ENCODE results near the gene CEBPE.

The CEBPE gene

GRCh38 chr14:23149745-23150144 is 30.7 kb upstream of the CEBPE start:
- no peak for ATAC-seq
- TF ChIP-seq PPARA (CRISPR knock-in tag; IDR thresholded peaks at IDR 0.05; ENCODE audit: borderline replicate concordance) (no peak), BACH2 (CRISPR knock-in tag; IDR thresholded peaks at IDR 0.05; ENCODE audit: borderline replicate concordance) (no peak), ZC3H10 (CRISPR knock-in tag; IDR thresholded peaks at IDR 0.05) (no peak), ZNF8 (CRISPR knock-in tag; IDR thresholded peaks at IDR 0.05) (no peak)

GRCh38 chr14:23148591-23149249 is 29.7 kb upstream of the CEBPE start:
- ATAC-seq = no peak
- no peak for TF ChIP-seq OSR1 (CRISPR knock-in tag; IDR thresholded peaks at IDR 0.05)
- TF ChIP-seq ARNTL (CRISPR knock-in tag; IDR thresholded peaks at IDR 0.05; ENCODE audit: borderline replicate concordance, low read depth) = no peak
- no peak for TF ChIP-seq ZC3H10 (CRISPR knock-in tag; IDR thresholded peaks at IDR 0.05)
- TF ChIP-seq CREB5 (CRISPR knock-in tag; IDR thresholded peaks at IDR 0.05; ENCODE audit: low read depth) = no peak
- no peak for TF ChIP-seq PPARA (CRISPR knock-in tag; IDR thresholded peaks at IDR 0.05; ENCODE audit: borderline replicate concordance)
- TF ChIP-seq ZNF565 (CRISPR knock-in tag; conservative IDR thresholded peaks at IDR 0.05; ENCODE audit: low read depth) = no peak
- TF ChIP-seq ZFP30 (CRISPR knock-in tag; IDR thresholded peaks at IDR 0.05) = no peak
- no peak for TF ChIP-seq ZFP3 (CRISPR knock-in tag; IDR thresholded peaks at IDR 0.05)
- TF ChIP-seq SNAI2 (CRISPR knock-in tag; IDR thresholded peaks at IDR 0.05) = no peak
- TF ChIP-seq ISL1 (CRISPR knock-in tag; IDR thresholded peaks at IDR 0.05) = no peak
- TF ChIP-seq PATZ1 (CRISPR knock-in tag; IDR thresholded peaks at IDR 0.05; ENCODE audit: borderline replicate concordance) = no peak
- no peak for TF ChIP-seq RARB (CRISPR knock-in tag; IDR thresholded peaks at IDR 0.05)

- TF ChIP-seq POU6F1 (CRISPR knock-in tag; IDR thresholded peaks at IDR 0.05; ENCODE audit: borderline replicate concordance, low read depth) = no peak
- no peak for TF ChIP-seq GLIS3 (CRISPR knock-in tag; IDR thresholded peaks at IDR 0.05)
- TF ChIP-seq OSR1 (CRISPR knock-in tag; IDR thresholded peaks at IDR 0.05) = no peak
- TF ChIP-seq PATZ1 (CRISPR knock-in tag; IDR thresholded peaks at IDR 0.05; ENCODE audit: borderline replicate concordance) = no peak
- TF ChIP-seq ZC3H10 (CRISPR knock-in tag; IDR thresholded peaks at IDR 0.05) = no peak
- no peak for TF ChIP-seq ZFP30 (CRISPR knock-in tag; IDR thresholded peaks at IDR 0.05)
- no peak for TF ChIP-seq CSDC2 (CRISPR knock-in tag; IDR thresholded peaks at IDR 0.05)
- TF ChIP-seq ZFP3 (CRISPR knock-in tag; IDR thresholded peaks at IDR 0.05) = no peak
- TF ChIP-seq ARNTL (CRISPR knock-in tag; IDR thresholded peaks at IDR 0.05; ENCODE audit: borderline replicate concordance, low read depth) = no peak
- no peak for TF ChIP-seq ESRRG (CRISPR knock-in tag; IDR thresholded peaks at IDR 0.05)
- no peak for TF ChIP-seq PPARA (CRISPR knock-in tag; IDR thresholded peaks at IDR 0.05; ENCODE audit: borderline replicate concordance)
- TF ChIP-seq CREB5 (CRISPR knock-in tag; IDR thresholded peaks at IDR 0.05; ENCODE audit: low read depth) = no peak
- no peak for TF ChIP-seq SNAI2 (CRISPR knock-in tag; IDR thresholded peaks at IDR 0.05)
- TF ChIP-seq TCF4 (CRISPR knock-in tag; IDR thresholded peaks at IDR 0.05; ENCODE audit: borderline replicate concordance) = no peak
- no peak for TF ChIP-seq ISL1 (CRISPR knock-in tag; IDR thresholded peaks at IDR 0.05)
- no peak for TF ChIP-seq RARB (CRISPR knock-in tag; IDR thresholded peaks at IDR 0.05)
- TF ChIP-seq ZNF8 (CRISPR knock-in tag; IDR thresholded peaks at IDR 0.05) = no peak
- no peak for TF ChIP-seq ZNF70 (CRISPR knock-in tag; IDR thresholded peaks at IDR 0.05)
- no peak for TF ChIP-seq ZNF565 (CRISPR knock-in tag; conservative IDR thresholded peaks at IDR 0.05; ENCODE audit: low read depth)
- ATAC-seq = peak; percentile 73
These were observed 28.6 kb upstream of the CEBPE start for GRCh38 chr14:23147676-23148075.
